ENCODE results near the gene MEPCE. TPM values are rescaled to one million over a fixed set of nuclear protein-coding genes. Genes with fewer than 3 reads are reported as not detected.

Gene MEPCE
- total RNA-seq, 1 donor from 2014 or later = 36.3 TPM

DNA sequence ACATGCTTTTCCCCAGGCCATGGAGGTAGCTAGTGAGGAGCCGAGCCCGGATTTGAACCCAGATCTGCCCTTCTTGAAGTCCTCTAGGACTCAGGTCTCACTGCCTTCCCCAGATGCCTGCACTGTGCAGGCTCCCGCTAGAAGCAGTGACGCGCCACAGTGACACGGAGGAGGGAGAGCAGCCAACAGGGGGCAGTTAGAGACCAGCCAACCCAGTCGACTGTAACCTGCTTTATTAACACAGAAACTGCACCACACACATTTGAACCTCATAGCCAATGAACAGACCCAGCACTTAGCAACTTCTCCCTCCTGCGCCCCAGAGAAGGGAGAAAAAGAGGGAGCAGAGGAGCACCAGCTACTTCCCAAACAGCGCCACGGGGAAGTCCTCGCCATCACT lies 29.0 kb upstream of the MEPCE start:
- intact Hi-C loops (cut with DNase I) = no loop called here
- DNase-seq (no peak), ATAC-seq (no peak)
- Histone ChIP-seq H3K4me1 (no peaks in the 10 kb centered on the region), H3K27me3 (no peaks in the 10 kb centered on the region), H3K27ac (no peak overlapping the region), H3K9me3 (no peaks in the 10 kb centered on the region), H3K4me3 (no peak overlapping the region), H3K36me3 (no peaks in the 10 kb centered on the region)
- TF ChIP-seq, protein P1, sequence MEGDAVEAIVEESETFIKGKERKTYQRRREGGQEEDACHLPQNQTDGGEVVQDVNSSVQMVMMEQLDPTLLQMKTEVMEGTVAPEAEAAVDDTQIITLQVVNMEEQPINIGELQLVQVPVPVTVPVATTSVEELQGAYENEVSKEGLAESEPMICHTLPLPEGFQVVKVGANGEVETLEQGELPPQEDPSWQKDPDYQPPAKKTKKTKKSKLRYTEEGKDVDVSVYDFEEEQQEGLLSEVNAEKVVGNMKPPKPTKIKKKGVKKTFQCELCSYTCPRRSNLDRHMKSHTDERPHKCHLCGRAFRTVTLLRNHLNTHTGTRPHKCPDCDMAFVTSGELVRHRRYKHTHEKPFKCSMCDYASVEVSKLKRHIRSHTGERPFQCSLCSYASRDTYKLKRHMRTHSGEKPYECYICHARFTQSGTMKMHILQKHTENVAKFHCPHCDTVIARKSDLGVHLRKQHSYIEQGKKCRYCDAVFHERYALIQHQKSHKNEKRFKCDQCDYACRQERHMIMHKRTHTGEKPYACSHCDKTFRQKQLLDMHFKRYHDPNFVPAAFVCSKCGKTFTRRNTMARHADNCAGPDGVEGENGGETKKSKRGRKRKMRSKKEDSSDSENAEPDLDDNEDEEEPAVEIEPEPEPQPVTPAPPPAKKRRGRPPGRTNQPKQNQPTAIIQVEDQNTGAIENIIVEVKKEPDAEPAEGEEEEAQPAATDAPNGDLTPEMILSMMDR (IDR thresholded peaks at IDR 0.05) = no peak

DNA sequence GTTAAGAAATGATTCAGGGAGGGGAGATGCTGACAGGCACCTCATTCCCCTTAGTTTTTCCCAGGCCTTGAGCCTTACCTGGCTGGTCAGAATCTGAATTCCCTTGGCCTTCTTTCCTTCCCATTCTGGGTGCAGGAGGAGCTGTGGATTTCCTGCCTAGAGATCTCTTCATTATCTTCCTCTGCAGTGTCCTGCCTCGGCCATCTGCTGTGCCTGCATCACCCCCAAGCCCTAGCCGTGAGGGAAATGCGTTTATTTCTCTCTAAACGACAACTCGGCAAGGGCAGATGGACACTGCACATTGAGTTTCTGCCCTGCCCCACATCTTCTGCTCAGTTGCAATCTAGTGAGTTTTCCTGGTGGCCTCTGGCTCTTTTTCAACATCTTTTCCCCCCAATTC lies 27.8 kb upstream of the MEPCE start:
- DNase-seq = no peak
- H3K4me1 ChIP-seq = no peaks in the 10 kb centered on the region

DNA sequence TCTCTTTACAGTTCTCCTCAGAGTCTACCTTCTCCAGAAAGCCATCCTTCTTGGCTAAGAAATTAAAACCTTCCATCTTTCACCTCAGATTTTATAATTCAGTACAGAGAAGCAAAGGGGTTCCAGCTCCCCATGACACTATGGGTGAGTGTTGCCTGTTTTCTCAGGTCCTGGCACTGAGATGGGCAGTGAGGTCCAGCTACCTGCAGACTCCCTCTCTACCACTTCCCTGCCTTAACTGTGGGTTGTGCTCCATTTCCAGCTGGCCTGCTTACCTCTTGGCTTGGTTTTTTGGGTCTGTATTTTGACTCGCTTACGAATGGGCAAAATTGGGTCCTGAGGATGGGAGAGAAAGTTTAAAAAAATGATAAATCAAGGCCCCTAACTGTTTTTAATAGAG lies 27.4 kb upstream of the MEPCE start:
- H3K4me3 ChIP-seq = no peak overlapping the region
- no peaks in the 10 kb centered on the region for H3K9me3 ChIP-seq
- ATAC-seq (no peak), DNase-seq (no peak)
- H3K36me3 ChIP-seq = no peaks in the 10 kb centered on the region
- intact Hi-C loops (cut with DNase I) = no loop called here
- H3K4me1 ChIP-seq = no peaks in the 10 kb centered on the region
- no peak overlapping the region for H3K27ac ChIP-seq
- no peaks in the 10 kb centered on the region for H3K27me3 ChIP-seq
- TF ChIP-seq, protein P1 (IDR thresholded peaks at IDR 0.05) = no peak

More for the DNA sequence above, 27.8 kb upstream of the MEPCE start:
- TF ChIP-seq, protein P1 (IDR thresholded peaks at IDR 0.05) = no peak
- intact Hi-C loops (cut with DNase I) = no loop called here
- Histone ChIP-seq H3K9me3 (no peaks in the 10 kb centered on the region), H3K27ac (no peak overlapping the region), H3K27me3 (no peaks in the 10 kb centered on the region), H3K36me3 (no peaks in the 10 kb centered on the region), H3K4me3 (no peak overlapping the region)
- no peak for ATAC-seq

DNA sequence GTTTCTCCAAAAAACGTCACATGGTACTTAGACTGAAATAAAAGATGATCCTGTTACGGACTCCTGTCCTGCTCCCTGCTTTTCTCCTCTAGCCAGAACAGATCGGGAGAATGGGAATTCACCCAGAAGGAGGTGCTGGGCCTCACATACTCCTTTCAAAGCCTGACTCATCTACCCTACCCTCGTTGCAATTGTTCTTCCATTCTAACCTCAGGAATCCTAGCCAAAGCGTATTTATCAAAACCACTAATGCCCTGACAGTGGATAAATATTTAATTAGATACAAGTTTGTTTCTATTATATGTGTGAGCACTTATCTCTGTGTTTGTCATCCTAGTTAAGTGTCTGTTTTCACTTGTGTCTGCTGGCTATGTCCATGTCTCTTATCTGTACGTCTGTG lies 22.9 kb upstream of the MEPCE start:
- ATAC-seq (no peak), DNase-seq (no peak)
- Histone ChIP-seq H3K9me3 (no peaks in the 10 kb centered on the region), H3K36me3 (no peaks in the 10 kb centered on the region), H3K27ac (no peak overlapping the region), H3K4me1 (no peaks in the 10 kb centered on the region), H3K27me3 (no peaks in the 10 kb centered on the region), H3K4me3 (no peak overlapping the region)
- TF ChIP-seq, protein P1 (IDR thresholded peaks at IDR 0.05) = no peak
- intact Hi-C loops (cut with DNase I) = no loop called here

DNA sequence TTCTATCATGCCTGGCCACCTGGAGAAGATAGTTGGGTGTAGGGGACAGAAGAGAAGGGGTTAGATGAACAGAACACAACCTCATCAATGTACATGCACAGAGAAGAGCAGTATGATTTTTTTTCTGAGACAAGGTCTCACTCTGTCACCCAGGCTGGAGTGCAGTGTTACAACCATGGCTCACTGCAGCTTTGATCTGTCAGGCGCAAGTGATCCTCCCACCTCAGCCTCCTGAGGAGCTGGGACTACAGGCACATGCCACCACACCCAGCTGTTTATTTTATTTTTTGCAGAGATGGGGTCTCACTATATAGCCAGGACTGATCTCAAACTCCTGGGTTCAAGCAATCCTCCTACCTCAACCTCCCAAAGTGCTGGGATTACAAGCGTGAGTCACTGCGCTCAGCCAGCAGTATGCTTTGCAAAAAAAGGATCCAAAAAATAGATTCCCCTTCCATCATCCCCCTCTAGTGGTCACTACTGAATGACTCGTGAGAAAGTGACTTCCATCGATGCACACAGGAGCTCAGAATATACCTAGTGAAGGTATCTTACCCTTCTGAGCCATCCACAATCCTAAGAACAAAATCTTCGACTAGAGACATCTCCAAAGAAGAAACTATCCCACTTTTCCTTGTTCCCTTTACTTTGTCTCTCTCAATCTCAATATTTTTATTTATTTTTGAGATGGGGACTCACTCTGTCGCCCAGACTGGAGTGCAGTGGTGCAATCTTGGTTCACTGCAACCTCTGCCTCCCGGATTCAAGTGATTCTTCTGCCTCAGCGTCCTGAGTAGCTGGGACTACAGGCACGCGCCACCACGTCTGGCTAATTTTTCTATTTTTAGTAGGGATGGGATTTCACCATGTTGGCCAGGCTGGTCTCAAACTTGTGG lies 22.1 kb upstream of the MEPCE start:
- DNase-seq (no peak), ATAC-seq (peak; percentile 84)
- intact Hi-C loops (cut with DNase I) = no loop called here
- Histone ChIP-seq H3K27me3 (no peaks in the 10 kb centered on the region), H3K4me3 (no peak overlapping the region), H3K27ac (no peak overlapping the region), H3K9me3 (no peaks in the 10 kb centered on the region), H3K36me3 (no peaks in the 10 kb centered on the region), H3K4me1 (no peaks in the 10 kb centered on the region)
- TF ChIP-seq, protein P1 (IDR thresholded peaks at IDR 0.05) = peak; percentile 55

All from upper lobe of right lung (tissue), 1 donor.